CD8-positive, alpha-beta memory T cell (primary cell): ENCODE measurements around the gene SHOX. TPM values are rescaled to one million over a fixed set of nuclear protein-coding genes. Genes with fewer than 3 reads are reported as not detected.

Experiments
- CTCF ChIA-PET: fragments of 350-600 bp; sonication (Branson Sonifier 250); formaldehyde crosslinking; loops from one replicate; lab custom pipeline; 2021; ENCODE audit warnings: antibody characterized with exemption; lab: Charles Lee
- POLR2A ChIA-PET: fragments of 350-600 bp; sonication (Branson Sonifier 250); formaldehyde crosslinking; loops from one replicate; lab custom pipeline; 2021; ENCODE audit warnings: antibody characterized with exemption; lab: Charles Lee
- DNase-seq, 5 donors: peaks; one replicate each; pipeline versions ENCODE4 v3.0.0 to v3.0.0-alpha.2; 2020 to 2022; ENCODE audit warnings: mixed read lengths in 1 of 5
- H3K27ac ChIP-seq: one replicate; pipeline ENCODE4 v1.7.0; 2013; ENCODE audit warnings: low read depth, mild to moderate bottlenecking, low read length, moderate library complexity
- H3K27me3 ChIP-seq: 2 replicates; pipeline ENCODE4 v1.7.0; 2013; ENCODE audit warnings: low read length, mild to moderate bottlenecking; ENCODE audit not compliant: insufficient read depth, poor library complexity, severe bottlenecking
- H3K36me3 ChIP-seq: 2 replicates; pipeline ENCODE4 v1.7.0; 2013; ENCODE audit warnings: mild to moderate bottlenecking, low read length, moderate library complexity; ENCODE audit not compliant: insufficient read depth
- H3K4me1 ChIP-seq: 2 replicates; pipeline ENCODE4 v1.7.0; 2013; ENCODE audit warnings: mild to moderate bottlenecking, low read length, moderate library complexity; ENCODE audit not compliant: insufficient read depth
- H3K4me3 ChIP-seq: 2 replicates; pipeline ENCODE4 v1.7.0; 2013; ENCODE audit warnings: mild to moderate bottlenecking, low read length
- H3K9me3 ChIP-seq: 2 replicates; pipeline ENCODE4 v1.7.0; 2013; ENCODE audit warnings: mild to moderate bottlenecking, low read length
- H3K27ac Mint-ChIP-seq, 8 donors: one replicate each; pipeline ENCODE4 v1.8.0; 2020 to 2021; ENCODE audit warnings: mixed read lengths in 8 of 8, mild to moderate bottlenecking in 6 of 8, inconsistent platforms in 3 of 8, moderate library complexity in 3 of 8
- H3K27me3 Mint-ChIP-seq, 2 donors: one replicate each; pipeline ENCODE4 v1.8.0; 2020 to 2021; ENCODE audit warnings: mixed read lengths in 2 of 2, mild to moderate bottlenecking in 1 of 2, moderate library complexity in 1 of 2
- H3K36me3 Mint-ChIP-seq, 3 donors: one replicate each; pipeline ENCODE4 v1.8.0; 2020 to 2021; ENCODE audit warnings: mixed read lengths in 3 of 3, inconsistent platforms in 1 of 3, mild to moderate bottlenecking in 1 of 3
- H3K4me1 Mint-ChIP-seq, 3 donors: one replicate each; pipeline ENCODE4 v1.8.0; 2020 to 2021; ENCODE audit warnings: mixed read lengths in 3 of 3, inconsistent platforms in 1 of 3, mild to moderate bottlenecking in 1 of 3
- H3K4me3 Mint-ChIP-seq, 7 donors: one replicate each; pipeline ENCODE4 v1.8.0; 2020 to 2021; ENCODE audit warnings: mixed read lengths in 7 of 7, mild to moderate bottlenecking in 6 of 7, moderate library complexity in 4 of 7, inconsistent platforms in 2 of 7
- H3K9me3 Mint-ChIP-seq, 5 donors: one replicate each; pipeline ENCODE4 v1.8.0; 2020 to 2022; ENCODE audit warnings: mixed read lengths in 5 of 5, mild to moderate bottlenecking in 3 of 5, moderate library complexity in 2 of 5, inconsistent platforms in 1 of 5
- polyA plus RNA-seq: library from polyadenylated mRNA; unstranded; fragments of 300-500 nt; fragmentation: Illumina TruSeq; gene quantifications from one replicate; pipeline ENCODE4 v1.2.3, GENCODE V29; 2021
- total RNA-seq, 2 experiments: library from RNA; stranded (reverse); gene quantifications; one replicate each; pipeline ENCODE4 v1.2.3, GENCODE V29; 2021

Gene SHOX
- total and polyA plus RNA-seq, 3 experiments from 2014 or later: not detected

GRCh38 chrX:703866-704265, 73.3 kb downstream of the SHOX start:
- H3K27ac ChIP-seq: no peak overlapping the region
- DNase-seq: no peak
- Mint-ChIP-seq H3K4me3 (no peak overlapping the region), H3K9me3 (peaks cover 8 to 22% (median 11%) of the 10 kb centered on the region in 5 donors), H3K27ac (no peak overlapping the region), H3K36me3 (no peaks in the 10 kb centered on the region), H3K4me1 (no peaks in the 10 kb centered on the region), H3K27me3 (no peaks in the 10 kb centered on the region)
- no peaks in the 10 kb centered on the region for H3K36me3 ChIP-seq
- POLR2A ChIA-PET: no interaction called here
- no peaks in the 10 kb centered on the region for H3K4me1 ChIP-seq
- H3K4me3 ChIP-seq: no peak overlapping the region
- no peaks in the 10 kb centered on the region for H3K9me3 ChIP-seq
- H3K27me3 ChIP-seq: no peaks in the 10 kb centered on the region
- CTCF ChIA-PET: no interaction called here

Other genes with a start within 250 kb of the SHOX start
- 10 to 100 TPM; 21.2 to 23.1 TPM for gene PPP2R3B, start 243.9 kb upstream of the SHOX start, total RNA-seq
- 10.0 TPM for gene PPP2R3B, start 243.9 kb upstream of the SHOX start, polyA plus RNA-seq